Left lobe of liver (tissue), 2 donors: Measurements from ENCODE around the gene MYADML2. TPM values are rescaled to one million over a fixed set of nuclear protein-coding genes. Genes with fewer than 3 reads are reported as not detected.
"Not testable (repeated sequence)": the region's sequence is repeated elsewhere in the genome, so short reads cannot be mapped to it uniquely, and the experiment has no call there.

ENCODE experiments used
- ATAC-seq: fragments of 200-7000 bp; cut with Tn5 transposase; one replicate; pipeline ENCODE4 v1.9.1; 2020; ENCODE audit warnings: mild to moderate bottlenecking, moderate library complexity
- DNase-seq: peaks from one replicate; pipeline ENCODE4 v3.0.0-alpha.2; 2020; ENCODE audit warnings: low spot score
- total RNA-seq: library from RNA; stranded (reverse); gene quantifications from one replicate; pipeline ENCODE4 v1.2.1, GENCODE V29; 2021
- donor health status: DM: no; HTN: no; CAD: no; lungs with moderate emphysema.
- donor health status: DM: no; HTN: yes; CAD: no.

MYADML2 gene
- total RNA-seq, 1 donor from 2014 or later = not detected

DNA sequence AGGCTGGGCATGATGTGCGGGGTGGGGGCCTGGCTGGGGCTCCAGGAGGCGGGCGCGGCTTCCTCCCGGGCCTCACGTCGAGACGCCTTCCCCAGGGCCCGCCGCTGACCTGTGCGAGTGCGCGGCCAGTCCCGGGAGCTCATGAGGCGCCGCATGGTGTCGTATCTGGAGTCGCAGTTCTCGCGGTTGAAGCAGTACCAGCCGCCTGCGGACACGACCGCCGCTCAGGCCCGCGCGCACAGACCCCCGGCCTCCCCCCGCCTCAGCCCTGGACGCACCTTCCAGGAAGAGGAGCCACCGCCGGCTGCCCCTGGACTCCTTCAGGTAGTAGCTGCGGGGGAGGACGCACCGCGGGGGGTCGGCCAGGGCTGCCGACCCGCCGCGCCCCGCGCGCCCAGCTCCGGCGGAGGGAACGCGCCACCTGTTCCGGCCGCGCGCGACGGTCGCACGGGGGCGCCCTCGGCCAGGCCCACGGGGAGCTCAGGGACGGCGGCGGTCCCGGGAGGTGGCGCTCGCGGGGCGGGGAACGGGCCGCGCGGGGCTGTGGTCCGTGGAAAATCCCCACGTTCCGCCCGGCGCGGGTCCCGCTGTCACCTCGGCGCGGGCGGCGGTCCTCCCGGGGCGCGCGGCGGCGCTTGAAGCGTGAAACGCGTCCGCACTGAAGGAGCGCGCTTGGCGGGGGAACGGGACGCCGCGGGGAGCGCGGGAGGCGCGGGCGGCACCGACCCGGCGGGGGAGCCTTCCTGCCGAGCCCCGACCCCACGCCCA is 12.5 kb upstream of the MYADML2 start:
- peak; percentile 84 for DNase-seq
- peak; percentile 89 for ATAC-seq

- DNase-seq (no peak), ATAC-seq (peak; percentile 5)
These were observed 11.8 kb upstream of the MYADML2 start for GRCh38 chr17:81958633-81959342.

GRCh38 chr17:81957691-81958432 is 10.8 kb upstream of the MYADML2 start:
- no peak for DNase-seq
- no peak for ATAC-seq

- ATAC-seq (no peak), DNase-seq (no peak)
These were observed 9.9 kb upstream of the MYADML2 start for GRCh38 chr17:81956607-81957589.

DNA sequence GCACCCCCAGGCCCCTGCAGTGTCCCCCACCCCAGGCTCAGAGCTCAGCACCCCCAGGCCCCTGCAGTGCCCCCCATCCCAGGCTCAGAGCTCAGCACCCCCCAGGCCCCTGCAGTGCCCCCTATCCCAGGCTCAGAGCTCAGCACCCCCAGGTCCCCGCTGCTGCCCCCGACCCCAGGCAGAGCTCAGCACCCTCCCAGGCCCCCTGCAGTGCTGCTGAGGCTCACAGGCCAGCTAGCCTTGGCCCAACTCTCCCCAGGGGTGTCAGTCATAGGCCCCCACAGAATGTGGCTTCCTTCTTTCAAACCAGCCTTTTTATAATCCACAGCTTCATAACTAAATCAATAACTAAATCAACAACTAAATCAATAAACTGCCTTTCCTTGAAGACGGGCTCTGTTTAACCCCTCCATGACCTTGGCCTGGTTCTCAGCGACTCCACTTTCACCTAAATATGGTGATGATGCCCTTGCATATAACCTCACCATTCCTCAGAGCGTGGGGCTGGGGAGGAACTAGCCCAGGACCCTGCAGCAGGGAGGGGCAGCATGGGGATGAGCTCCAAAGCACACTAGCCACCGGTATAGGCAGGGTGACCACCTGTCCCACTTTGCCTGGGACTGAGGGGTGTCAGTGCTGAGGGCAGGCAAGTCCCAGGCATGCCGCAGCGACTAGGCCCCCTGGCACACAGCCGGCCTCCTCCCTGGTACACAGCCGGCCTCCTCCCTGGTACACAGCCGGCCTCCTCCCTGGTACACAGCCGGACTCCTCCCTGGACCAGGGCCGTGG is 8.9 kb upstream of the MYADML2 start:
- ATAC-seq = no peak
- no peak for DNase-seq

DNA sequence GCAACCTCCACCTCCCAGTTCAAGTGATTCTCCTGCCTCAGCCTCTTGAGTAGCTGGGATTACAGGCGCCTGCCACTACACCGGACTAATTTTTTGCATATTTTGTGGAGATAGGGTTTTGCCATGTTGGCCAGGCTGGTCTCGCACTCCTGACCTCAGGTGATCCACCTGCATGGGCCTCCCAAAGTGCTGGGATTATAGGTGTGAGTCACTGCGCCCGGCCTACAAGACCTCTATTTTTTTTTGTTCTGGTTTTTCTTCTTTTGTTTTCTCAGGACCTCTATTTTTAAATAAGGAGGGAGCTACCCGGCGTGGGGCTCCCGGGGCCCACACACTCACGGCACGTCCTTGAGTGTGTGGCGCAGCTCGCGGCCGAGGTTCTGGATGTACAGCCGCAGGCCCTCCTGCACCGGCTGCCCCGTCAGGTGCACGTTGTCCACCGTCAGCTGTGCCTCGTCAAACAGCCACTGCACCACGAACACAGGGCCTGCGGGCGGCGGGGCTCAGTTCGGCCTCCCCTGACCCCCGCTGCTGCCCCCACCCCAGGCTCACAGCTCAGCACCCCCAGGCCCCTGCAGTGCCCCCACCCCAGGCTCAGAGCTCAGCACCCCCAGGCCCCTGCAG is 8.1 kb upstream of the MYADML2 start:
- ATAC-seq (no peak), DNase-seq (no peak)

GRCh38 chr17:81954131-81955057 is 7.4 kb upstream of the MYADML2 start:
- DNase-seq (no peak), ATAC-seq (no peak)

GRCh38 chr17:81953443-81953842 is 6.4 kb upstream of the MYADML2 start:
- not testable (repeated sequence) for DNase-seq, ATAC-seq

DNA sequence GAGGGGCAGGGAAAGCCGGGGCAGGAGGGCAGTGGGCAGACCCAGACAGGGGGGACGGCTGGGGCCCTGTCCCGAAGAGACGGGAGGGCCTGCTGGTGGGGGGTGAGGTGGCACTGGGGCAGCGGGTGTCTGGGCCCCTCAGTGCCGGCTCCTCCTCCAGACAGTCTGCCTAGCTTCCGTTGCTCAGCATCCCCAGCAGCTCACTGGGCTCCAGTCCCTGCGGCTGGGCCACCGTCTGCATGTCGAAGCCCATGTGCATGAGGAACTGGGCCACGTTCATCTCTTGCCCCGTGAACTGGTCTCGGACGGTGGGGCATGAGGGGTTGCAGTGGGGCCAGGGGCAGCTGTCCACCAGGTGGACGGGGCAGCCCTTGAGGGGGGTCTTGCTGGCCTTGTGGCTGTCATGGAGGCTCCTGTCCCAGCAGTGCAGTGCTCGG is 5.8 kb upstream of the MYADML2 start:
- ATAC-seq = no peak
- no peak for DNase-seq

GRCh38 chr17:81951785-81952684 is 5.0 kb upstream of the MYADML2 start:
- DNase-seq (no peak), ATAC-seq (no peak)

DNA sequence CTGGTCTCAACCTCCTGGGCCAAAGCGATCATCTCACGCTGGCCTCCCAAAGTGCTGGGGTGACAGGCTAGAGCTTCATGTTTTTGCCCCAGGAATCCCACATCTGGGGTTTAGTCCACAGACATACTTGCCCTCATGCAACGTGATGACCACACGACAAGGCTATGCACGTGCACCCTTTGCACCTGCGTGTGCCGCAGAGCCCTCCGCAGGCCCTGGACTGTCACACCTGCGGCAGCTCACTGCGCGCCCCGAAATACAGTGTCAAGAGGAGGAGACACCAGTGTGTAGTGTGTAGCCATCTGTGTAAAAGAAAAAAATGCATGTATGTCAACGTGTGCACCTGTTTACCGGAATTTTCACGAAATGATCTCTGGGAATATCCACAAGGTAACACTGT is 3.5 kb upstream of the MYADML2 start:
- no peak for DNase-seq
- ATAC-seq = no peak

DNA sequence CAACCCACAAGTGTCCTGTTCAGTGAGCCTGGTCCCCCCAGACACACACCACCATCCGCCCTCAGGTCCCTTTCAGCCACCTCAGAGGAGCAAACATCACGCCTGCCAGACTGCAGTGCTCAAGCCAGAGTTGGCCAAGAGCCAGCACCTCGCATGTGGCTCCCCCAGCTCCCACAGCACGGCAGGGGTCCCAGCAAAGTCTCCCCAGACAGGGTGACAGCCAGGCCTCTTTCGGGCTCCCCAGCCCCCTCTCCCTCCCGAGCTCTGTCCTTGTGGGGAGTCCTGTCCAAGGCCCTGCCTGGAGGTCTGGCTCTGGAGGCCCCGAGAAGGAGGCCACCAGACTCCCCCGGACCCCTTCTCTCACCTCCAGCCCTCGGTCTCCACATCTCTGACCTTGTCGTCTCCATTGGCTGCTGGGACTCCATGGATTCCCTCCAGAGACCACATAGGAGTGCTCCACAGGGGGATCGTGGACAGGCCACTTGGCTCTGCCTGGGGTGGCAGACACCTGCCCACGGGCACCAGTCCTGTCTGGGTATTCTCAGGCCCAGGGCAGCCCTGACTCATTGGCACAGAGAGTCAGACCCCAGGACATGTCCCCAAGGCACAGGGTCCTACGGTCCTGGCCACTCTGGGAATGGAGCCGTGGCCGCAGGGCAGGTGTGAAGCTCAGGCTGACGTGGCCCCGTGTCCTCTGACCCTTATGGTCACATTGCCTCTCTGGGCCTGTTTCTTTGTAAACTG is 1.8 kb upstream of the MYADML2 start:
- no peak for DNase-seq
- no peak for ATAC-seq

DNA sequence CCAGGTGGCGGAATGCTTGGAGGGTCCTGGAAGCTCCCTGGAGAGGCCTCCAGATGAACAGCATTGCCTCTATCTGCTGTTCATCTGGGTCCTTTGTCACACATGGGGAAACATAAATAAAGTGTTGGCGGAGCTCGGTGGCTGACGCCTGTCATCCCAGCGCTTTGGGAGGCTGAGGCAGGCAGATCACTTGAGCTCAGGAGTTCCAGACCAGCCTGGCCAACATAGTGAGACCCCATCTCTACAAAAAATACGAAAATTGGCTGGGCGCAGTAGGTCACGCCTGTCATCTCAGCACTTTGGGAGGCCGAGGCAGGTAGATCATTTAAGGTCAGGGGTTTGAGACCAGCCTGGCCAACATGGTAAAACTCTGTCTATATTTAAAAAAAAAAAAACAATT is 2.2 kb downstream of the MYADML2 start:
- ATAC-seq (no peak), DNase-seq (no peak)

DNA sequence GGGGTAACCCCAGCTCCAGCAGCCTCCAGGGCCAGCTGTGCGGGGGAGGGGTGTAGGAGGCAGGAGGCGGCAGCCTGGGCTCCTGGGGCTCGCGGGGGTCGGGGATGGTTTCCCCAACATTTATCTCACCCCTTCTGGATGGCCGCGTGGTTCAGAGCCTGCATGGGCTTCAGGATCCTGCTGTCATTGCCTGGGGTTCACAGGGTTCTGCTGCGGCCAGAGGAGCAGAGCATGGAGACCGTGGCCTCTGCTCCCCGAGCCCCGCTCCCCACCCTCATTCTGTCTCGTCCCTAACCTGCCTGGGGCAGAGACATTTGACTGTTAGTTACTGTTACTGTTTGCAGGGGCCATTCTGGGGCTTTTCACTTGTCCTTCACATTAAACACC is 4.9 kb downstream of the MYADML2 start:
- ATAC-seq = no peak
- no peak for DNase-seq

DNA sequence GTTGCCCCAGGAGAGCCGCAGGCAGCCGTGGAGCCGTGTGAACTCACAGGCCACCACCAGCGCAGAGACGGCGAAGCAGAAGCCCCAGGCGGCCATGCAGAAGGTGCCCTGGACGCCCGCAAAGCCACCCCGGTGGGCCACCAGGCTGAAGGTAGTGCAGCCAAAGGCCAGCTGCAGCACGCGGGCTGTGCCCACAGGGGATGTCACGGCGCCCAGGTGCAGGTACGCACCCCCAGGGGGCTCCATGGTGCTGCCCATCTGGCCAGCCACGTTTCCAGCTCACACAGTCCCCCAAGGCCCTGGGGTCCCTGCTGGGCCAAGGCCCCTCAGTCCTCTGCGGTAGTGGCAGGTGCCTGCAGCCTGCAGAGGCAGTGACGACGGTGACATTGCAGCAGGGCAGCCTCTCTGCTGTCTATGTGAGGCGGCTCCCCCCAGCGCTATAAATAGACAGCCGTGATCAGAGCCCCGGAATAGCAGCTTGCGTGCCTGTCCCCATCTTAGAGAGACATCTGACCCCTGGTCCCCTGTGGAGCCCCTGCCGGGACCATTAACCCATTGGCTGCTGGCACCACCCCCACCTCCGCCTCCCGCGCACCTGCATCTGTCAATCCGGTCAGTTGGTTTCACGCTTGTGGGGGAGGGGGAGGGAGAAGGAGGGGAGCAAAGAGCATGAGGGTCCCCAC is 5.4 kb downstream of the MYADML2 start:
- DNase-seq (no peak), ATAC-seq (no peak)
